GM18873 (cell line): ENCODE data around the gene SEC11A.

ENCODE experiments used
- ATAC-seq: cut with Tn5 transposase; IDR thresholded peaks from one replicate; pipeline ENCODE4 v1.9.1; 2021; ENCODE audit warnings: mild to moderate bottlenecking, moderate library complexity, moderate number of reproducible peaks; ENCODE audit not compliant: unreplicated experiment, low FRiP score

Gene SEC11A

GRCh38 chr15:84685304-84685703 is 30.6 kb downstream of the SEC11A start:
- ATAC-seq = no peak

GRCh38 chr15:84684092-84684491 is 31.8 kb downstream of the SEC11A start:
- ATAC-seq = no peak

- no peak for ATAC-seq
Observed at GRCh38 chr15:84681831-84682230, 34.1 kb downstream of the SEC11A start.

GRCh38 chr15:84671211-84671610 is 44.7 kb downstream of the SEC11A start:
- no peak for ATAC-seq

GRCh38 chr15:84669726-84670125 is 46.2 kb downstream of the SEC11A start:
- ATAC-seq = no peak

GRCh38 chr15:84668221-84668982 is 47.5 kb downstream of the SEC11A start:
- no peak for ATAC-seq

- no peak for ATAC-seq
Observed at GRCh38 chr15:84666373-84666772, 49.6 kb downstream of the SEC11A start.

- no peak for ATAC-seq
Observed at GRCh38 chr15:84661001-84661400, 54.9 kb downstream of the SEC11A start.

GRCh38 chr15:84659904-84660781 is 55.8 kb downstream of the SEC11A start:
- ATAC-seq = no peak

- ATAC-seq = no peak
Observed at GRCh38 chr15:84658788-84659411, 57.0 kb downstream of the SEC11A start.

GRCh38 chr15:84658080-84658787 is 57.7 kb downstream of the SEC11A start, which contains the start of gene NMB:
Gene NMB, minus strand, starts transcription at chr15:84658199. Its CDS starts 47 bp downstream, at chr15:84658152.
- peak; percentile 50 for ATAC-seq

GRCh38 chr15:84657748-84658079 is 58.2 kb downstream of the SEC11A start:
- ATAC-seq = peak; percentile 11

- no peak for ATAC-seq
Observed at GRCh38 chr15:84656972-84657371, 59.0 kb downstream of the SEC11A start.

GRCh38 chr15:84654689-84655453 is 61.1 kb downstream of the SEC11A start:
- ATAC-seq = no peak

- ATAC-seq = peak; percentile 68
Observed at GRCh38 chr15:84653910-84654688, 61.8 kb downstream of the SEC11A start, which contains the start of gene WDR73. Gene WDR73, minus strand, starts transcription at chr15:84654283. Its CDS starts 9 bp downstream, at chr15:84654274.

GRCh38 chr15:84653584-84653909 is 62.4 kb downstream of the SEC11A start:
- ATAC-seq = no peak

- no peak for ATAC-seq
Observed at GRCh38 chr15:84649706-84650105, 66.2 kb downstream of the SEC11A start.

GRCh38 chr15:84648539-84648938 is 67.4 kb downstream of the SEC11A start:
- no peak for ATAC-seq

GRCh38 chr15:84647726-84648125 is 68.2 kb downstream of the SEC11A start:
- ATAC-seq = no peak
